ENCODE results near the gene BRAF.
"Not testable (repeated sequence)": the region's sequence is repeated elsewhere in the genome, so short reads cannot be mapped to it uniquely, and the experiment has no call there.

The BRAF gene

GRCh38 chr7:140676306-140676705, 248.4 kb downstream of the BRAF start:
- DNase-seq, result no peak

- DNase-seq, result no peak
These were observed 249.0 kb downstream of the BRAF start for GRCh38 chr7:140675726-140676125.

- DNase-seq, result peak; percentile 77 to 85
These were observed 249.6 kb downstream of the BRAF start for GRCh38 chr7:140674899-140675701.

GRCh38 chr7:140674356-140674800, 250.4 kb downstream of the BRAF start:
- no peak for DNase-seq

- DNase-seq, result no peak
These were observed 251.0 kb downstream of the BRAF start for GRCh38 chr7:140673774-140674155.

- peak; percentile 13 to 14 for DNase-seq
These were observed 251.5 kb downstream of the BRAF start for GRCh38 chr7:140673063-140673773.

GRCh38 chr7:140672382-140673062, 252.2 kb downstream of the BRAF start, which contains the start of gene ADCK2:
ADCK2 (plus strand) TSS chr7:140672945; CDS start chr7:140673331, 386 bp downstream.
- peak; percentile 30 to 37 for DNase-seq

GRCh38 chr7:140671966-140672365, 252.8 kb downstream of the BRAF start:
- no peak for DNase-seq

- no peak for DNase-seq
These were observed 254.3 kb downstream of the BRAF start for GRCh38 chr7:140670343-140670935.

- DNase-seq, result not testable (repeated sequence)
These were observed 254.9 kb downstream of the BRAF start for GRCh38 chr7:140669862-140670261.

- DNase-seq, result no peak
These were observed 255.4 kb downstream of the BRAF start for GRCh38 chr7:140669352-140669751.

Data from Kasumi-1 (cell line).